Iris pigment epithelial cell (primary cell): Measurements from ENCODE around the gene MRPS6.

Source experiments
- DNase-seq: peaks from one replicate; pipeline ENCODE4 v3.0.0-alpha.2; 2011; ENCODE audit warnings: low read depth

Gene MRPS6

DNA sequence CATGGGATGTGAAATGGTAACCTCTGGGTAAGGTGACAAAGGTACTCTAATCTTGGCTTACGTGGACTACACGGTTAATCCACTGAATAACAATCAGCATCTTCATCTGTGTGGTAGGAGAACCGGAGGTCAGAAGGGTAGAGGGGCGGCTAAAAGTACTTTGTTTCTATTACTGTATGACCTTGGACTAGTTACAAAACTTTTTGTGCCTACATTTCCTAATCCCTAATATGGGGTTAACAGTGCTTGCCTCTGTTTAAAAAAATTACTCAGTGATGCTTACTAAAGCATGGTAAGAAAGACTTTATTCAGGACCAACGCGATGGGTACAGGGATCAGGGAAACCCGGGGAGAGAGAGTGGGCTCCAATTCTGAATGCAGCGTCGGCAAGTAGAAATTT, 1.7 kb upstream of the MRPS6 start:
- no peak for DNase-seq

- DNase-seq = no peak
Observed at GRCh38 chr21:34072145-34073031, 990 bp upstream of the MRPS6 start.

GRCh38 chr21:34073749-34074282, 438 bp downstream of the MRPS6 start:
- DNase-seq = peak; percentile 20

DNA sequence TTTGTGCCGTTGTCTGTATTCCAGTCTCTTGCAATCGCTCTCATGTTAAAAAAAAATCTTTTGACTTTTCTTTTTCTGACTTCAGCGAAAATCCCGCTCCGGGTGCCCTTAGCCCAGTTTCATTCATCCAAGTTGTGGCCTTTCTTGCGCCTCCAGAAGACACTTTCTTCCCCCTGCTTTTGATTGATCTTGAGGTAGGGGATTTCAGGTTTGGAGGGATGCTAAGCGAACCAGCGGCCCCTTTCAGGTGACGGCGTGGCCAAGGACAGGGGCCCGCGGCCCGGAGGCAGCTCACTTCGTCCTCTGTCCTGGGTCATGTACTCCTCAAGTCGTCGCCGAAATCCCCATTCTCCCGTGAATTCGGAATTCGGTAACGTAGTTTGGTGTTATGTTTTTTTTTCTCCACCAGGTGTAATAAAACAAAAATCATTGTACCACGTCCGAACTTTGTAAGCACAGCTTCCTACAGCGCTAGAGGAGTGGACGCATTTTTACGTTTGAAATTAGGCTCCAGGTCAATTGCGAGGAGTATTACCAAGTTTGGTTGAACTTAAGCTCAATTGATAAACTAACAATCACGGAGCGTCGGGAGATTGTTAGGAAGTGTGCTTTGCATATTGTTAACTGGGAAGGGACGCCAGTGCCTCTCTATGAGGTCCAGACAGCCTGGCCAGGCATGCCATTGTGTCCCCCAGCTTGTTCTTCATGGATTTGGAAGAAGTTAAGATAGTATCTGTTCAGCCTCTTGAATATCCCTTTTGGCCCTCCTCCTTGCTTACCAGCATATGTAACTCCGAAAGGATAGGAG, 1.1 kb downstream of the MRPS6 start:
- peak; percentile 27 for DNase-seq

- no peak for DNase-seq
Observed at GRCh38 chr21:34075091-34075425, 1.7 kb downstream of the MRPS6 start.

DNA sequence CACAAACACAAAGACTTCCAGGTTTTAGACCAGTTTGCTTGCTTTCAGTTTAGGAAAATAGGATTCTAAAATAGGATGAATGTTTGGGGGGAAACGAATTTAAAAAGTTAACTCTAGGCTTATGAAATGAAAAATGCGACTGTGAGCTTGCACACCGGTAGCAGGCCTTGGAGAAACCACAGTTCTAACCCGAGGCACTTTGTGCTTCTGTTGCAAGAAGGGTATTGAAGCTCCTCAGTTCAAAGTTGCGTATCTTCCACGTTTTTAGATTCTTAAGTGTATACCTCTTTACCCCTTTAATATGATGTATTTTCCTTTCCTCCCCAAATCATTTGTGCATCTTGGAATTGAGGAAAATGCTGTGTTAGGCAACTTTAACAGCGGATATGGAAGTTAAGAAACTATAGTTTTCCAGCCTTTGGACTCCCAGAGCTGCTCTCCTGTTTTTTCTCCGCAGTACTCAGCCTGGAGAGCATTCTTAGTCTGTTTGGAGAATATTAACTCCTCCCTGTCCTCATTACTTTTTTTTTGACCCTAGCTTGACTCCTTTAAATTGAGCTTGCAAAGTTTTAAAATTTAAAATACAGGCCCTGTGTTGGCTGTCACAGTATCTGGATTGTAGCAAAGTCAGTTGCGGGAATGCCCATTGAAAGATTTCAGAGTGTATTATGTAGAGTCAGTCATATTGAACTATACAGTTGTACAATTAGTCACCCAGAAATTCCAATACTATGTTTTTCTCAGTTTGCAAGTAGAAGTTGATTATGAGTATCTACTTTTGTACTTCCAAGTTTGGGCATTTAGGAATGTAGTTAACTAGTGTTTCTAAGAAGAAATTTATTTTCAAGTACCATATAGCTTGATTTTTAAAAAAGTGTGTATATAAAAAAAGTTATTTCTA, 2.6 kb downstream of the MRPS6 start:
- peak; percentile 53 for DNase-seq

GRCh38 chr21:34076835-34077234, 3.5 kb downstream of the MRPS6 start:
- no peak for DNase-seq

DNA sequence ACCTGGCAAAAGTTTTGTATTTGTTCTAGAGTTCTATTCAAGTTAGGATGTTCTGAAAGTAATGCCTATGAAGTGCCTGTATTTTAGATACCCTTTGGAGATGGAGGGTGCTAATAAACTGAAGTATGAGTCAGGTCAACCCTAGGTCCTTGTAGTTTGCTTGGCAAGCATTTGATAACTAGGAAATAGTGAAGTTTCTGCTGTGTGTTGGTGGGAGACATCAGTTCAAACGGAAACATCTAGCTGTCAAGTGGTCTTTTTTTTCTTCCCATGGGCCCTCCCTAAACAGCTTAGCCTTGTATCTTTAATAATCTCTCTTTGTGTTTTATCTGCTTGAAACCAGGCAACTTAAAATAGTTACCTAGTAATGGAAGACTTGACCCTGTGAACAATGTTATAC, 4.5 kb downstream of the MRPS6 start:
- DNase-seq = no peak

DNA sequence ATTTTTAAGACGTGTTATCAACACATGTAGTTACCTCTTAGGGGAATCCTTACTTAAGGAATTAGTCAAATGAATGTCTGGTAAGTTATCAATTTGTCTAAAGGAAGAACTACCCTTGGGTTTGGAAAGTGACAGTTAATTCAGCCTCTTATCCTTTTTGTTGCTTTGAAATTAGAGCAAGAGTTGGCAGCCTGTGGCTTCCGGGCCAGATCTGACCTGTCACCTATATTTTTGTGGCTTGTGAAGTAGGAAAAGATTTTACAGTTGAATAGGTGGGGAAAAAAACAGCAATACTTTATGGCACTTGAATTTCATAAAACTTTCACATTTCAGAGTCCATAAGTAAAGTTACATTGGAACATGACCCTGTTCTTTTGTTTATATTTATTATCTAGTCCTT, 5.5 kb downstream of the MRPS6 start:
- DNase-seq = no peak

- DNase-seq = no peak
Observed at GRCh38 chr21:34080710-34081109, 7.3 kb downstream of the MRPS6 start.

DNA sequence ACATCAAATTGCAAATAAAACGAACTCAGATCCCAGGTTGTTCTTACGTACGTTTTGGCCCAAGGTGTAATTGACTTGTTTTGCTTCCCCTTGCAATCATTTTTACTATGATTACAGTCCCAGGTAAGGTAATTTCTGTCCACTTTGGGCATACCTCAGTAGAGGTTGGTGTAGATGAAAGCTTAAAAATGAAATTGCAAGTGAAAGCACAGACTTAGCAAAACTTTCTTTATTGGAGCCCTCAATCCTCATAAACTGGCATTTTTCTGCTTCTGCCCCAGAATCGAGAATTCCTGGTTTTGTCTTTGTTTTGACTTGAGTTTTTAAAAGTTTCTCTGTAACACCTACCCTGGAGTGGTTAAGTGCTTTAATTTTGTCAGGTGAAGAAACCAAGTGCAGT, 9.4 kb downstream of the MRPS6 start:
- DNase-seq = no peak

GRCh38 chr21:34083357-34083756, 10.0 kb downstream of the MRPS6 start:
- no peak for DNase-seq

- DNase-seq = no peak
Observed at GRCh38 chr21:34085129-34085528, 11.8 kb downstream of the MRPS6 start.

GRCh38 chr21:34086887-34087306, 13.5 kb downstream of the MRPS6 start:
- no peak for DNase-seq

DNA sequence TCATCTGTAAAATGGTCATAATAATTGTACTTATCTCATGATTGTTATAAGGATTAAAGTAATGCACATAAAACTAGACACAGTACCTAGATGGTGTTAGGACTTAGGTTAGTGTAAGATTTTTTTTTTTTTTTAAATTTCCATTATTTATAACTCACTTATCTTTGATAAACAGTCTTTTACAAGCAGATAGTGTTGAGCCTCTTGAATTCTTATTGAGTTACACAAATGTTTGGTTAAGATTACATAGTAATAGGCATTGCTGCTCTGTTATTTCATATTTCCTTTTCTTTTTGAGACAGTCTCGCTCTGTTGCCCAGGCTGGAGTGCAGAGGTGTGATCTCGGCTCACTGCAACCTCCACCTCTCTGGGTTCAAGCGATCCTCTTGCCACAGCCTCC, 15.4 kb downstream of the MRPS6 start:
- no peak for DNase-seq

DNA sequence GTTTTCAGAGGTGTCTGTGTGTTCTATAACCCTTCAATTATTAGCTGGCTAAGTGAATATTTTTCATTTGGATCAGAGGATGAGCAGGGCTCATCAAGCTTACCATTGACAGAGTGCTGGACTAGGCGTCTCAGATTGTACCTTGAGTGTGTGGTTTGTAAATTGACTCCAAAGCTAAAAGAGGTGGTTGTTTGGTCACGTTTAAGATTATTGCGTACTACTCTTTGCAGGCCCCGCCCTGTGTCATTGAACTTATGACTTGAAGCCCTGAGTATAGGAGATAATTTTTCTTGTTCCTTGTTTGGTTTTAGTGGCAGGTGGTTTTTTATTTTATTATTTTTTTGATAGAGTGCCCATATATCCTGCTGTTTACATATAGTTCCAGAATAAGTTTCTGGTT, 17.7 kb downstream of the MRPS6 start:
- no peak for DNase-seq

GRCh38 chr21:34091607-34092006, 18.2 kb downstream of the MRPS6 start:
- no peak for DNase-seq

GRCh38 chr21:34092262-34092921, 19.0 kb downstream of the MRPS6 start:
- DNase-seq = no peak

DNA sequence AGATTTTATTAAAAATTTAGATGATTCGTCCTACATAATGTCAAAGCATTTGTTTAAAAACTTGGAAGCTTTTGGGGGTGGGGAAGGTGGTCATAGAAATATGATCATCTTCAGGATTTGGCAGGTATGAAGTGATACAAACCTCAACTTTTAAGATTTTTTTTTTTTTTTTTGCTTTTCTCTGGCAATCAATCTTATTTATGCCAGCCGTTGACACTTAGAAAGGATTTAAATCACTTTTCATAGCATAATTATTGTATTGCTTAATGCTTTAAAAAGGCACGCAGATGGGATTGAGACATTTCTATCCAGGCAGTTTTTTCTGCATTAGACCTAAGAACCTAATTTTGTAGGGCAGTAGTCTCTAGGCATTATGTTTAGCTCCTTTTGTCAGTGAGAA, 19.7 kb downstream of the MRPS6 start:
- DNase-seq = no peak

DNA sequence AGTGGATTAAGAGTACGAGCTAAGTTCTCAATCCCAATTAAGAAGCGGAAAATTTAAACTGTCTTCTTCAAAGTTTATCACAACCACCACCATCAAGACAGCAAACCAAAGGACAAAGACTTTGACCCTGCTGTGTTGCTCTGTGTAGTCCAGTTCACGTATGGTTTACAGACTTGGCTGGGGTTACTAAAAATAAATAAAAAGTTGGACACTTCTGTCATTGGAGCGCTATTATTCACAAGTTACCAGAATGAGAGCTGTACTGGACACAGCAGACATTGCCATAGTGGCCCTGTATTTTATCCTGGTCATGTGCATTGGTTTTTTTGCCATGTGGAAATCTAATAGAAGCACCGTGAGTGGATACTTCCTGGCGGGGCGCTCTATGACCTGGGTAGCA, 21.6 kb downstream of the MRPS6 start:
- DNase-seq = no peak

GRCh38 chr21:34097442-34097841, 24.1 kb downstream of the MRPS6 start:
- no peak for DNase-seq

- DNase-seq = no peak
Observed at GRCh38 chr21:34100337-34100736, 27.0 kb downstream of the MRPS6 start.
